Neural progenitor cell (in vitro differentiated cells): Measurements from ENCODE around the gene RNF39.

Source experiments
- CTCF ChIP-seq: fragments of 200-600 bp; sonication (generic); IDR thresholded peaks from 2 replicates; pipeline ENCODE4 v1.5.1; 2017; ENCODE audit warnings: antibody characterized with exemption, mild to moderate bottlenecking
- EZH2 ChIP-seq: fragments of 200-600 bp; sonication (generic); IDR thresholded peaks from 2 replicates; pipeline ENCODE4 v1.6.1; 2017; ENCODE audit warnings: antibody characterized with exemption, mild to moderate bottlenecking, moderate library complexity
- EZH2phosphoT487 ChIP-seq: fragments of 200-600 bp; sonication (generic); IDR thresholded peaks from 2 replicates; pipeline ENCODE4 v1.6.1; 2017; ENCODE audit warnings: antibody characterized with exemption

GRCh38 chr6:30116724-30117123 is 41.2 kb upstream of the RNF39 start:
- TF ChIP-seq CTCF (peak; percentile 22), EZH2 (no peak), EZH2phosphoT487 (no peak)
